Effector CD4-positive, alpha-beta T cell (primary cell): Measurements from ENCODE around the gene BTD.
A peak's percentile ranks its signal among the peaks of the same experiment; 100 is the strongest.

Experiments
- DNase-seq: peaks from one replicate; pipeline ENCODE4 v3.0.0-alpha.2; 2020

The BTD gene

GRCh38 chr3:15667484-15667883 is 65.9 kb downstream of the BTD start:
- DNase-seq, result peak; percentile 26

- no peak for DNase-seq
Observed at GRCh38 chr3:15673536-15673935, 72.0 kb downstream of the BTD start.

GRCh38 chr3:15676259-15676658 is 74.7 kb downstream of the BTD start:
- no peak for DNase-seq

- no peak for DNase-seq
Observed at GRCh38 chr3:15679306-15679705, 77.8 kb downstream of the BTD start.

- no peak for DNase-seq
Observed at GRCh38 chr3:15681668-15682067, 80.1 kb downstream of the BTD start.

GRCh38 chr3:15682561-15683185 is 81.1 kb downstream of the BTD start:
- no peak for DNase-seq

- DNase-seq, result no peak
Observed at GRCh38 chr3:15683253-15683652, 81.7 kb downstream of the BTD start.

GRCh38 chr3:15685927-15686326 is 84.4 kb downstream of the BTD start:
- DNase-seq, result no peak

GRCh38 chr3:15690230-15690629 is 88.7 kb downstream of the BTD start:
- DNase-seq, result no peak

- DNase-seq, result no peak
Observed at GRCh38 chr3:15690748-15691147, 89.2 kb downstream of the BTD start.

- DNase-seq, result no peak
Observed at GRCh38 chr3:15693355-15693754, 91.8 kb downstream of the BTD start.

GRCh38 chr3:15694628-15695027 is 93.1 kb downstream of the BTD start:
- no peak for DNase-seq
